Pancreas (tissue), 10 donors: ENCODE results near the gene DDX25. TPM values are rescaled to one million over a fixed set of nuclear protein-coding genes. Genes with fewer than 3 reads are reported as not detected.

Source experiments
- ATAC-seq, 4 donors: fragments of 200-7000 bp; cut with Tn5 transposase; one replicate each; pipeline versions ENCODE4 v1.8.0 to v1.9.1; 2020; ENCODE audit warnings: mild to moderate bottlenecking in 4 of 4, moderate library complexity in 4 of 4
- DNase-seq, 6 donors: peaks; one replicate each; pipeline ENCODE4 v3.0.0-alpha.2; 2020
- FAIRE-seq: peaks from 2 replicates; lab custom pipeline; 2012; peaks lifted over from hg19 to GRCh38; lab: Jason Lieb, UNC
- H3K27ac ChIP-seq, 4 donors: fragments of 200-600 bp; sonication (generic); 1 replicate in 3 of 4; 2 replicates in 1 of 4; pipeline versions ENCODE4 v1.5.0 to v1.8.0; 2020
- H3K27me3 ChIP-seq, 4 donors: fragments of 200-600 bp; one replicate each; pipeline ENCODE4 v1.8.0; 2021
- H3K36me3 ChIP-seq, 3 donors: fragments of 200-600 bp; sonication (generic) in 1 of 3; one replicate each; pipeline versions ENCODE4 v1.5.0 to v1.8.0; 2020 to 2021
- H3K4me1 ChIP-seq, 3 donors: fragments of 200-600 bp; one replicate each; pipeline ENCODE4 v1.8.0; 2021
- H3K4me3 ChIP-seq, 4 donors: fragments of 200-600 bp; sonication (generic) in 2 of 4; one replicate each; pipeline versions ENCODE4 v1.5.0 to v1.8.0; 2020 to 2021
- H3K9me3 ChIP-seq, 4 donors: fragments of 200-600 bp; one replicate each; pipeline ENCODE4 v1.8.0; 2021
- CTCF ChIP-seq, 4 donors: fragments of 200-600 bp; sonication (generic) in 3 of 4; IDR thresholded peaks; one replicate each; pipeline versions ENCODE4 v1.5.0 to v1.8.0; 2021; ENCODE audit warnings: antibody characterized with exemption in 4 of 4
- WGBS, 2 donors: extraction: QIAGEN DNeasy Blood & Tissue Kit; methylation state at CpG; one replicate each; pipeline ENCODE4 v1.1.7; 2013; 5-methylcytosine and 5-hydroxymethylcytosine counted together
- intact Hi-C, 3 donors: fragments of 100-400 bp; cut with DNase I; formaldehyde crosslinking; loops; one replicate each; pipeline versions ENCODE4 v1.11.1 to v1.14.2; 2022
- polyA plus RNA-seq, 2 donors: library from polyadenylated mRNA; stranded (reverse); fragments of 200-250 nt; gene quantifications; one replicate each; pipeline ENCODE4 v1.2.3, GENCODE V29; 2013
- total RNA-seq, 6 donors: library from RNA; stranded (reverse); fragmentation: NEBNext Ultra II Directional in 4 of 6; extraction: Animal tissue kit (Norgen Biotek cat#: 25700) in 4 of 6; gene quantifications; one replicate each; pipeline versions ENCODE4 v1.2.1 to v1.2.4, GENCODE V29; 2021 to 2023
- donor health status: healthy with polysubstance abuse.
- donor health status: DM: no; HTN: no; CAD: no; lungs with moderate emphysema.
- donor health status: DM: no; HTN: no; CAD: no.
- donor health status: control.
- donor health status: control.
- donor health status: Bipolar disorder and iron deficiency.
- donor health status: DM: yes; HTN: yes; CAD: no.
- donor health status: DM: no; HTN: no; CAD: no.
- donor health status: DM: no; HTN: no; CAD: no.
- donor health status: DM: yes; HTN: yes; CAD: no.

DDX25 gene
- total and polyA plus RNA-seq, 8 donors = 0.41 to 7.1 (median 0.64) TPM

DNA sequence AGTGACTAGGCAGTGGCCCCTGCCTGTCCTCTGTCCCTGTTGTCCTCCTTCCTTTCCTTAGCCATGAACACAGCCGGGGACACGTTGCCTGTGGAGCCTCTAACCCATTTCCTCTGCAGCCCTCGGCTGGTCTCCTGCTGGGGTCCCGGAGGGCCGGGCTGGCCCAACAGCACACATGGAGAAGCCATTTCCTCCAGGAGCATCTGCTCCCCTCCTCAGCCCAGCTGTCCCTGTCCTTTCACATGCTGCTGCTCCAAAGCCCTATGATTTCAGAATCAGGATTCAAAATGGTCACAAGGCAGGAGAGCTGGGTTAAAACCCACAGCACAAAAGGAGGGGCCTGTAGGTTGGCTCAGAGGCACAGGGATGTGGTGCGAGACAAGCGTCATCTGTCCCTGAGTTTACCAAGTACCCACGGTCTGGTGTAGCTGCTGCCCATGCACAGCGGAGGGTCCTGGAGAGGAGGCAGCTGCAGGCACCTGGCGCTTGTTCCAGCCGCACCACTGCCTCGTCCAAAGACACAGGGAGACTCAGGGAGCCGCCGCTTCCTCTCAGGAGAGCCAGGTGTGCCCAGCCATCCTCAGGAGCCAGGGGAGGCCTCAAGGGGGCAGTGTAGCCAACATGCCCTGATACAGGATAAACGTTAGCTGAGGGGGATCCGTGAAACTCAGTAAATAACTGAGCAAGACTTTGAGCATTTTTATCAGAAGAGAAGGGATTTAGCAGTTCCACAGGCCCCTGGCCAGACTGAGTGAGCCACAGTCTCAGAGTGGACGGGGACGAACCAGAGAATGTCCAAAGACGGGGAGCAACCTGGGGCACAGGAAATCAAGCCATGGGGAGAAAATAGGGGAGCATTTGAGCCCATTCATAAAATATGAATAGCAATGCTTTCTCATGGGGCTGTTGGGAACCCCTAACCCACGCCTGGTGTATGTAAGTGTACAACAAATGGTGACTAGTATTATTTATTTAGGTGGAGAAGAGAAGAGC is 37.6 kb downstream of the DDX25 start:
- ATAC-seq = peak; percentile 80 to 96 (median 92)
- TF ChIP-seq CTCF (IDR thresholded peaks at IDR 0.05) = peak; percentile 53 to 76 (median 60)
- H3K27ac ChIP-seq = no peak overlapping the region
- DNase-seq = peak; percentile 43 to 87 (median 60)
- H3K4me1 ChIP-seq = no peaks in the 10 kb centered on the region
- H3K27me3 ChIP-seq = no peaks in the 10 kb centered on the region
- 32% methylated on average over 20 of the region's 20 CpGs for whole genome bisulfite sequencing, 2 donors
- no peak for FAIRE-seq
- no peaks in the 10 kb centered on the region for H3K9me3 ChIP-seq
- intact Hi-C loops = no loop called here
- no peaks in the 10 kb centered on the region for H3K36me3 ChIP-seq
- H3K4me3 ChIP-seq = no peak overlapping the region

DNA sequence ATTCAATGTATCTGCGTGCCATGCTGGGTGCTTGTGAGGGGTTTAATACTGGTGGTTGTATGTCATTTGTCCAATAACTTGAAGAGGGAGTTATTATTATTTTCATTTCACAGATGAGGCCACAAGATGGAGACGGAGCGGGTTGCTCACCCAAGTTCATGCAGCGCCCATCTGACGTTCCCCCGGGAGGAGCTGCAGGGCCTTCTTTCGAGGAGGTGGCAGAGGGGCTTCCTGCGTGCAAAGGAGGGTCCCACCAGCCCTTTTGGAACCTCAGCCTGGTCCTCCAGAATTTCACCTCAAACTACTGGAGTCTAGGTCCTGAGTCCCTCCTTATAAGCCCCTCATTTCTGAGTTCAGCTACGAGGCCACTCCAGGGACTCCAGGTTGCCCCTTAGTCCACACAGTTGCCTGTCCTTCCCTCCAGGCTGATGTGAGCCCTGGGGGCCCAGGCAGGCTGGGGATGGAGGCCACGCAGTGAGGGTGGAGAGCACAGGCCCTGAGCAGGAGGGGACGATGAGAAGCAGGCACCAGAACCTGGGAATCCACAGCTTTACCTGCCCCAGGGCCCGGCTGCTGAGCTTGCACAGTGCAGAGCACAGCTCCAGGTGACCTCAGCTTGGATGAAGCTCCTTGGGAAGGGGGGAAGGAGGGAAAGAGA is 38.6 kb downstream of the DDX25 start:
- H3K36me3 ChIP-seq = no peaks in the 10 kb centered on the region
- ATAC-seq (no peak), FAIRE-seq (no peak), DNase-seq (no peak)
- H3K27me3 ChIP-seq = no peaks in the 10 kb centered on the region
- intact Hi-C loops = no loop called here
- H3K4me1 ChIP-seq = no peaks in the 10 kb centered on the region
- TF ChIP-seq CTCF (IDR thresholded peaks at IDR 0.05) = no peak
- no peak overlapping the region for H3K4me3 ChIP-seq
- WGBS, 2 donors = 76 to 83% methylated on average over 12 of the region's 12 CpGs
- H3K27ac ChIP-seq = no peak overlapping the region
- H3K9me3 ChIP-seq = no peaks in the 10 kb centered on the region

DNA sequence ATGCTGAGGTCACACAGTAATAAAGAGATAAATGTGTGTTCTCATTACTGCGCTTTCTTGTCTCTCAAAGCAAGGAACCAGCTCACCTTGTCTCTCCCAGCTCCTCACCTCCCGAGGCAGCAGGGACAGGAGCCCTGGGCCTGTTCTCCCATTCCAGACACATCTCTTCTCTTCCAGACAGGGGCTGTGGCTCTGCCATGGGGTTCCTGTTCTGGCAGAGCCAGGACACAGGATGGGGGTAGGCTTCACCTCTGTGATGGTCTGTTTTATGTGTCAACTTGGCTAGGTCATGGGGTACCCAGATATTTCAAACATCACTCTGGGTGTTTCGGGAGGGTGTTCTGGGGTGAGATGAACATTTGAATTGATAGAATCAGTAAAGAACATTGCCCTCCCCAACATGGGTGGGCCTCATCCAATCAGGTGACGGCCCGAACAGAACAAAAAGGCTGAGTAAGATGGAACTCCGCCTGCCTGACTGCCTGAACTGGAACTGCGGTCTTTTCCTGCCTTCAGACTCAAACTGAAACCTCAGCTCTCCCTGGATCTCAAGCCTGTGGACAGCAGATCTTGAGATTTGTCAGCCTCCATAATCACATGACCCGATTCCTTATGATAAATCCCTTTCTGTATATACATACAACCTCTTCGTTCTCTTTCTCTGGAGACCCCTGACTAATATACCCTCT is 39.5 kb downstream of the DDX25 start:
- no peak for FAIRE-seq
- Histone ChIP-seq H3K27me3 (no peaks in the 10 kb centered on the region), H3K9me3 (no peaks in the 10 kb centered on the region), H3K4me1 (no peaks in the 10 kb centered on the region), H3K27ac (no peak overlapping the region), H3K36me3 (no peaks in the 10 kb centered on the region), H3K4me3 (no peak overlapping the region)
- TF ChIP-seq CTCF (IDR thresholded peaks at IDR 0.05) = no peak
- DNase-seq = no peak
- 79 to 81% methylated on average over 9 of the region's 9 CpGs for WGBS, 2 donors
- intact Hi-C loops = no loop called here
- no peak for ATAC-seq

GRCh38 chr11:125944350-125945010 is 40.2 kb downstream of the DDX25 start:
- no peak for FAIRE-seq
- H3K36me3 ChIP-seq = no peaks in the 10 kb centered on the region
- intact Hi-C loops = no loop called here

More at GRCh38 chr11:125944350-125945010, 40.2 kb downstream of the DDX25 start:
- ATAC-seq = no peak
- Histone ChIP-seq H3K4me3 (no peak overlapping the region), H3K9me3 (no peaks in the 10 kb centered on the region), H3K4me1 (no peaks in the 10 kb centered on the region), H3K27me3 (no peaks in the 10 kb centered on the region), H3K27ac (no peak overlapping the region)
- 62 to 68% methylated on average over 13 of the region's 13 CpGs for WGBS, 2 donors
- TF ChIP-seq CTCF (IDR thresholded peaks at IDR 0.05) = no peak
- DNase-seq = no peak
